ENCODE data around the gene PMM1. TPM values are rescaled to one million over a fixed set of nuclear protein-coding genes. Genes with fewer than 3 reads are reported as not detected.

The PMM1 gene
- total and polyA plus RNA-seq, 2 of the 13 experiments (the other 11 are each of a cell fraction or from before 2014, with no cell fraction given): 17.8 to 95.6 TPM

DNA sequence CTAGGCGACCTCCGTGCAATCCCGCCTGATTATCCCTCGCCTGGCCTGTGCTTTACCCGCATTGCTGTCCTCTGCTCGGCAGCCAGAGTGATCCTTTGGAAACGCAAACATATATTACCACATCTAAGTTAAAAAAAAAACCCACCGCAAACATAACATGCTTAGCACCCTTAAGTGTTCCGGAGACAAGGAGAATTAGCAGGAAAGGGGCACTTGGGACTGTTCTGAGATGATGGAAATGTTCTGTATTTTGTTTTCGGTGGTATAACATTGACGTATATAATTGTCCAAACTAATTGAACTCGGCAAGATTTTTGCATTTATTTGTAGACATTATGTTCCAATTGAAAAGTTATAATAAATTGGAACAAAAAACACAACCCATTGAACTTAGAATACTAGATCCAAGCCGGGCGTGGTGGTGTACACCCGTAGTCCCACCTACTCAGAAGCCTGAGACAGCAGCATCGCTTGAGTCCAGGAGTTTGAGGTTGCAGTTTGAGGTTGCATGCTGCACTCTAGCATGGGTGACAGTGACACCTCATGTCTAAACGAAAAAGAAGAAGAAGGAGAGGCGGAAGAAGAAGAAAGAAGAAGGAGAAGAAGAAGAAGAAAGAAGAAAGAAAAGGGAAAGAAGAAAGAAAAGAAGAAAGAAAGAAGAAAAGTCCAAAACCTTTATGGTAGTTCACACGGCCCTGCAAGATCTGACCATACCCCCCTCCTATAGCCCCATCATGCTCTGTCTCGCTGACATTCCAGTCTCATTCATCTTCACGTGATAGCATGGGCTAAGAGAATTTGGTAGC is 44.8 kb downstream of the PMM1 start (continued):
- TF ChIP-seq ARID4A (CRISPR knock-in tag; IDR thresholded peaks at IDR 0.05; ENCODE audit: borderline replicate concordance) (no peak), ZNF362 (CRISPR knock-in tag; IDR thresholded peaks at IDR 0.05; ENCODE audit: borderline replicate concordance) (peak; percentile 59; the same call in 1 of the 2 replicates), SKI (IDR thresholded peaks at IDR 0.05; ENCODE audit: partially characterized antibody) (no peak), SUZ12 (IDR thresholded peaks at IDR 0.05; ENCODE audit: low read depth, low read length) (no peak), SIN3A (IDR thresholded peaks at IDR 0.05; ENCODE audit: borderline replicate concordance, low read depth, low read length) (0 out of 2 replicates have a peak, but pooled peaks have one; percentile 83), HDAC1 (CRISPR knock-in tag; IDR thresholded peaks at IDR 0.05) (no peak), TFDP1 (CRISPR knock-in tag; IDR thresholded peaks at IDR 0.05; ENCODE audit: borderline replicate concordance) (no peak), TMF1 (CRISPR knock-in tag; IDR thresholded peaks at IDR 0.05; ENCODE audit: low read depth) (0 out of 2 replicates have a peak, but pooled peaks have one; percentile 32), RFX3 (CRISPR knock-in tag; IDR thresholded peaks at IDR 0.05) (peak; percentile 88), ZNF772 (CRISPR knock-in tag; IDR thresholded peaks at IDR 0.05) (no peak), ZNF224 (CRISPR knock-in tag; IDR thresholded peaks at IDR 0.05) (no peak), ZSCAN25 (CRISPR knock-in tag; IDR thresholded peaks at IDR 0.05) (no peak), TBP (CRISPR knock-in tag; IDR thresholded peaks at IDR 0.05) (no peak), HES4 (CRISPR knock-in tag; IDR thresholded peaks at IDR 0.05; ENCODE audit: borderline replicate concordance) (no peak), FLYWCH1 (CRISPR knock-in tag; IDR thresholded peaks at IDR 0.05) (no peak), ZNF674 (CRISPR knock-in tag; IDR thresholded peaks at IDR 0.05; ENCODE audit: low read depth) (no peak), EED (CRISPR knock-in tag; IDR thresholded peaks at IDR 0.05) (no peak)
- TF ChIP-seq, protein P1, sequence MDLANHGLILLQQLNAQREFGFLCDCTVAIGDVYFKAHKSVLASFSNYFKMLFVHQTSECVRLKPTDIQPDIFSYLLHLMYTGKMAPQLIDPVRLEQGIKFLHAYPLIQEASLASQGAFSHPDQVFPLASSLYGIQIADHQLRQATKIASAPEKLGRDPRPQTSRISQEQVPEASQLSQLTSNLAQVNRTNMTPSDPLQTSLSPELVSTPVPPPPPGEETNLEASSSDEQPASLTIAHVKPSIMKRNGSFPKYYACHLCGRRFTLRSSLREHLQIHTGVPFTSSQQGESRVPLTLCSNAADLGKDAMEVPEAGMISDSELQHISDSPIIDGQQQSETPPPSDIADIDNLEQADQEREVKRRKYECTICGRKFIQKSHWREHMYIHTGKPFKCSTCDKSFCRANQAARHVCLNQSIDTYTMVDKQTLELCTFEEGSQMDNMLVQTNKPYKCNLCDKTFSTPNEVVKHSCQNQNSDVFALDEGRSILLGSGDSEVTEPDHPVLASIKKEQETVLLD (CRISPR knock-in tag; IDR thresholded peaks at IDR 0.05; ENCODE audit: low read depth): no peak
- TF ChIP-seq, protein P2, sequence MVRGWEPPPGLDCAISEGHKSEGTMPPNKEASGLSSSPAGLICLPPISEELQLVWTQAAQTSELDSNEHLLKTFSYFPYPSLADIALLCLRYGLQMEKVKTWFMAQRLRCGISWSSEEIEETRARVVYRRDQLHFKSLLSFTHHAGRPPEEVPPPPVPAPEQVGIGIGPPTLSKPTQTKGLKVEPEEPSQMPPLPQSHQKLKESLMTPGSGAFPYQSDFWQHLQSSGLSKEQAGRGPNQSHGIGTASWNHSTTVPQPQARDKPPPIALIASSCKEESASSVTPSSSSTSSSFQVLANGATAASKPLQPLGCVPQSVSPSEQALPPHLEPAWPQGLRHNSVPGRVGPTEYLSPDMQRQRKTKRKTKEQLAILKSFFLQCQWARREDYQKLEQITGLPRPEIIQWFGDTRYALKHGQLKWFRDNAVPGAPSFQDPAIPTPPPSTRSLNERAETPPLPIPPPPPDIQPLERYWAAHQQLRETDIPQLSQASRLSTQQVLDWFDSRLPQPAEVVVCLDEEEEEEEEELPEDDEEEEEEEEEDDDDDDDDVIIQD (CRISPR knock-in tag; IDR thresholded peaks at IDR 0.05; ENCODE audit: low read depth): no peak
- TF ChIP-seq, protein P3, sequence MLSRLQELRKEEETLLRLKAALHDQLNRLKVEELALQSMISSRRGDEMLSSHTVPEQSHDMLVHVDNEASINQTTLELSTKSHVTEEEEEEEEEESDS (CRISPR knock-in tag; IDR thresholded peaks at IDR 0.05; ENCODE audit: borderline replicate concordance): no peak

All from HepG2 (cell line).